GM12878 (cell line): ENCODE data around the gene RNF186. TPM values are rescaled to one million over a fixed set of nuclear protein-coding genes. Genes with fewer than 3 reads are reported as not detected.

Source experiments
- ATAC-seq: fragments of 200-7000 bp; cut with Tn5 transposase; 3 replicates; pipeline ENCODE4 v1.9.1; 2020; ENCODE audit warnings: mild to moderate bottlenecking, moderate library complexity
- BruUV-seq: library from RNA; stranded (reverse); fragments of 400-500 nt; replicated peaks from 2 replicates; lab custom pipeline; 2021; lab: Mats Ljungman, UMichigan
- CTCF ChIA-PET: fragments of 300-600 bp; sonication (Branson Sonifier 250); formaldehyde crosslinking; extraction: SDS; loops from one replicate; lab custom pipeline; 2021; ENCODE audit warnings: inconsistent platforms; lab: Yijun Ruan, JAX
- POLR2A ChIA-PET: fragments of 350-600 bp; formaldehyde crosslinking; extraction: SDS; loops from one replicate; lab custom pipeline; 2021; ENCODE audit warnings: inconsistent platforms; lab: Charles Lee
- RAD21 ChIA-PET: fragments of 300-600 bp; sonication (Branson Sonifier 250); formaldehyde crosslinking; loops from one replicate; lab custom pipeline; 2023; ENCODE audit warnings: antibody characterized with exemption; ENCODE audit not compliant: unreplicated experiment; lab: Charles Lee
- SMC1A ChIA-PET: fragments of 300-600 bp; sonication (Branson Sonifier 250); formaldehyde crosslinking; loops from one replicate; lab custom pipeline; 2023; ENCODE audit not compliant: unreplicated experiment, uncharacterized antibody; lab: Charles Lee
- DNase-seq: peaks from one replicate; pipeline ENCODE4 v3.0.0-alpha.2; 2011; ENCODE audit warnings: low read depth, low spot score
- FAIRE-seq: peaks from 3 replicates; lab custom pipeline; 2011; peaks lifted over from hg19 to GRCh38; lab: Jason Lieb, UNC
- H2AFZ ChIP-seq: 2 replicates; pipeline ENCODE4 v1.6.0; 2011; ENCODE audit warnings: low read depth, low read length, control low read depth; ENCODE audit not compliant: control insufficient read depth
- H3K27ac ChIP-seq: 2 replicates; pipeline ENCODE4 v1.5.1; 2011; ENCODE audit warnings: control low read depth; ENCODE audit not compliant: control insufficient read depth, insufficient read depth
- H3K27me3 ChIP-seq, 2 experiments: replicated peaks in 1 of 2; 2 replicates each; pipeline versions ENCODE4 v1.6.0 to v1.6.1; 2011; ENCODE audit warnings: low read length in 1 of 2; ENCODE audit not compliant: control insufficient read depth in 2 of 2, insufficient read depth in 2 of 2
- H3K36me3 ChIP-seq, 2 experiments: 2 replicates each; pipeline ENCODE4 v1.5.1; 2011; ENCODE audit warnings: low read length in 1 of 2; ENCODE audit not compliant: control insufficient read depth in 2 of 2, insufficient read depth in 2 of 2
- H3K4me1 ChIP-seq: 2 replicates; pipeline ENCODE4 v1.6.1; 2011; ENCODE audit warnings: mild to moderate bottlenecking, low read length, moderate library complexity, mixed read lengths; ENCODE audit not compliant: control insufficient read depth, insufficient read depth
- H3K4me2 ChIP-seq: 2 replicates; pipeline ENCODE4 v1.6.0; 2011; ENCODE audit warnings: control low read depth; ENCODE audit not compliant: control insufficient read depth, insufficient read depth
- H3K4me3 ChIP-seq: fragments of 200-600 bp; sonication (generic); 2 replicates; pipeline ENCODE4 v1.5.1; 2016
- H3K79me2 ChIP-seq: 2 replicates; pipeline ENCODE4 v1.6.0; 2011; ENCODE audit warnings: low read length; ENCODE audit not compliant: control insufficient read depth, insufficient read depth
- H3K9ac ChIP-seq: 2 replicates; pipeline ENCODE4 v1.8.0; 2011; ENCODE audit warnings: low read length, control low read depth, mixed read lengths; ENCODE audit not compliant: control insufficient read depth, insufficient read depth
- H3K9me3 ChIP-seq: replicated peaks from 3 replicates; pipeline ENCODE4 v1.5.1; 2011; ENCODE audit warnings: mild to moderate bottlenecking, low read length; ENCODE audit not compliant: control insufficient read depth, insufficient read depth
- H4K20me1 ChIP-seq: 2 replicates; pipeline ENCODE4 v1.6.0; 2011; ENCODE audit not compliant: control insufficient read depth, insufficient read depth
- ATF2 ChIP-seq: IDR thresholded peaks from 2 replicates; pipeline ENCODE4 v1.6.1; 2012; ENCODE audit warnings: low read length, inconsistent platforms
- BCL11A ChIP-seq: IDR thresholded peaks from 2 replicates; pipeline ENCODE4 v1.6.1; 2011; ENCODE audit warnings: low read depth, low read length
- E4F1 ChIP-seq: fragments of 450-650 bp; IDR thresholded peaks from 2 replicates; pipeline ENCODE4 v1.6.1; 2018; ENCODE audit warnings: borderline replicate concordance, mild to moderate bottlenecking; ENCODE audit not compliant: partially characterized antibody
- IRF3 ChIP-seq: fragments of 450-650 bp; IDR thresholded peaks from 2 replicates; pipeline ENCODE4 v1.6.1; 2014; ENCODE audit warnings: mild to moderate bottlenecking
- MEF2A ChIP-seq: IDR thresholded peaks from 2 replicates; pipeline ENCODE4 v1.6.1; 2011; ENCODE audit warnings: low read depth, mild to moderate bottlenecking, low read length, moderate library complexity; ENCODE audit not compliant: insufficient read depth
- MXI1 ChIP-seq: fragments of 150-350 bp; IDR thresholded peaks from 2 replicates; pipeline ENCODE4 v1.6.1; 2011; ENCODE audit warnings: low read depth, mild to moderate bottlenecking, inconsistent platforms, low read length, improper control_type of control experiment
- NFIC ChIP-seq: IDR thresholded peaks from 2 replicates; pipeline ENCODE4 v1.6.1; 2012; ENCODE audit warnings: low read depth, mild to moderate bottlenecking, inconsistent platforms, low read length, moderate library complexity
- NFYA ChIP-seq: IDR thresholded peaks from 2 replicates; pipeline ENCODE4 v1.6.1; 2011; ENCODE audit warnings: low read depth, mild to moderate bottlenecking, low read length, improper control_type of control experiment, borderline replicate concordance
- NRF1 ChIP-seq: conservative IDR thresholded peaks from 2 replicates; pipeline ENCODE4 v1.6.1; 2011; ENCODE audit warnings: mild to moderate bottlenecking, low read depth, low read length, improper control_type of control experiment
- PRDM15 ChIP-seq: fragments of 450-650 bp; formaldehyde crosslinking; IDR thresholded peaks from 2 replicates; pipeline ENCODE4 v1.4.0; 2020; ENCODE audit warnings: mild to moderate bottlenecking, moderate library complexity
- RELA ChIP-seq: fragments of 450-650 bp; IDR thresholded peaks from 2 replicates; pipeline ENCODE4 v1.8.0; 2014; ENCODE audit warnings: borderline replicate concordance; ENCODE audit not compliant: partially characterized antibody
- TCF12 ChIP-seq: IDR thresholded peaks from 2 replicates; pipeline ENCODE4 v1.6.1; 2011; ENCODE audit warnings: low read depth, mild to moderate bottlenecking, low read length
- WGBS: methylation state at CpG from one replicate; pipeline ENCODE4 v1.1.6; 2016; ENCODE audit warnings: low lambda C conversion rate; ENCODE audit not compliant: insufficient replicate concordance, insufficient coverage; ENCODE audit errors: missing lambda C conversion rate; 5-methylcytosine and 5-hydroxymethylcytosine counted together
- in situ Hi-C: fragments of 300-500 bp; cut with MboI; formaldehyde crosslinking; loops from 9 replicates; pipeline ENCODE4 v1.14.3; 2018; ENCODE audit warnings: mixed read lengths
- intact Hi-C: fragments of 100-400 bp; cut with micrococcal nuclease; formaldehyde crosslinking; loops from one replicate; pipeline ENCODE4 v1.14.2; 2022; ENCODE audit not compliant: unreplicated experiment
- polyA plus RNA-seq, 11 experiments: library from polyadenylated mRNA; depleted of rRNA in 4 of 11; unstranded in 6 of 11; stranded (reverse) in 5 of 11; fragments of >200 nt; fragmentation: Nextera tagmentation in 4 of 11; fragmentation: Illumina TruSeq in 1 of 11; extraction: Ambion mirVana in 4 of 11; extraction: Trizol in 1 of 11; gene quantifications; 1 replicate in 1 of 11; 2 replicates in 10 of 11; pipeline versions ENCODE4 v1.2.1 to v1.2.3, GENCODE V29; 2011 to 2016; ENCODE audit warnings: inconsistent platforms in 2 of 11, missing spikeins in 2 of 11, low read depth in 1 of 11
- total RNA-seq, 4 experiments: library from RNA; depleted of rRNA in 3 of 4; stranded (reverse); fragments of >200 nt in 3 of 4; fragmentation: Illumina TruSeq in 1 of 4; extraction: Trizol in 1 of 4; gene quantifications; 2 replicates each; pipeline versions ENCODE4 v1.2.1 to v1.2.3, GENCODE V29; 2013 to 2021

Gene RNF186
- total and polyA plus RNA-seq, 10 of the 15 experiments (the other 5 are each of a cell fraction or from before 2014, with no cell fraction given) = not detected

DNA sequence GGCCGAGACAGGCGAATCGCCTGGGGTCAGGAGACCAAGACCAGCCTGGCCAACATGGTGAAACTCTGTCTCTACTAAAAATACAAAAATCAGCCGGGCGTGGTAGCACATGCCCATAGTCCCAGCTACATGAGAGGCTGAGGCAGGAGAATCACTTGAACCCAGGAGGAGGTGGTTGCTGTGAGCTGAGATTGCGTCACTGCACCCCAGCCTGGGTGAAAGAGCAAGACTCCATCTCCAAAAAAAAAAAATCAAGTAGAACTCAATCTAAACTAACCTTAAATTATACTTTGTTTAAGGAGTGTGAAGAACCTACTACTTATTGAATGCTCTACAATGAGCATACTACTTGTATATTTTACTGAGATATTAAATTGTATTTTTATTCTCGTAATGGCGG, 30.5 kb upstream of the RNF186 start (continued):
- TF ChIP-seq NFYA = no peak
- TF ChIP-seq MEF2A = no peak
- no peak for TF ChIP-seq MXI1
- TF ChIP-seq RELA = no peak
- no peak for TF ChIP-seq ATF2
- TF ChIP-seq NRF1 = no peak

DNA sequence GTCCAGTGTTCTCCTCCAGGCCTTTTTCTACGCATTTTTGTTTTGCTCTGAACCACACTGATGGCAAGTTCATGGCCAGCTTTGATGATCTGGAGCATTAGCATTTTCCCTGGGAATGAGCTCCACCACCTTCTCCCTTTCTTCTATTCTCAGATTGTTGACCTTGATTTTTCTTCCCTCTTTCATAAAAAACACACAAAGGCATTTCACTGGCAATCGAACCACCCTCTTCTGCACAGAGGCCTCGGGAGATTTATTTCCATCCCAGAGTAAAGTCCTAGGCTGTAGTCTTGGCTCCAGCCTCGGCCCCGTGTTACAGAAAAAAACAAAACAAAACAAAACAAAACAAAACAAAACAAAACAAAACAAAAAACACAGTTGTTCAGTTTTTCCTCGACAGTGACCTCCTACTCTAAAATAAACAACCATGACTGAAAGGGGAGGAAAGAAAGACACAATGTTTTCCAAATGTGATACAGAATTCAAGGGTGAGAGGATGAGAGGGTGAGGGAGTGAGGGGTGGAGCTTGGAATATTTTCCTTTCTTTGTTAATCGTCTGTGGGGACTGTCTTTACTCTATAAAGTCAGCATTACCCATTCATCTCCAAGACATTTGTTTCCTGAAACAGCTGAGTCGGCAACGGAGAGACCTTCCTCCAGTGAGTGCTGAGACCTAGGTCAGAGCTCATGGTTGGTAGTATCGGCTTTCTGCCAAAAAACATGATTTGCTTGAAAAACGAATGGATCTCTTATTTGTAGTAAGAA, 29.8 kb upstream of the RNF186 start:
- no peak for FAIRE-seq
- no peaks in the 10 kb centered on the region for H3K4me1 ChIP-seq
- TF ChIP-seq TCF12 (no peak), BCL11A (no peak), E4F1 (no peak), NFIC (no peak), IRF3 (no peak), PRDM15 (CRISPR knock-in tag) (no peak)

More for the DNA sequence above, 29.8 kb upstream of the RNF186 start:
- ChIA-PET CTCF (no interaction called here), RAD21 (no interaction called here), SMC1A (no interaction called here), POLR2A (no interaction called here)
- Histone ChIP-seq H4K20me1 (no peaks in the 10 kb centered on the region), H3K36me3 (no peaks in the 10 kb centered on the region), H3K27ac (no peak overlapping the region), H3K79me2 (no peaks in the 10 kb centered on the region), H3K9ac (no peak overlapping the region), H3K4me2 (no peak overlapping the region), H2AFZ (no peak overlapping the region), H3K9me3 (no peaks in the 10 kb centered on the region), H3K27me3 (no peaks in the 10 kb centered on the region), H3K4me3 (no peak overlapping the region)
- BruUV-seq = no TSS peak
- intact Hi-C loops = no loop called here
- 18% methylated on average over 11 of the region's 11 CpGs for WGBS
- ATAC-seq = no peak
- no peak for DNase-seq
- in situ Hi-C loops = no loop called here
